ENCODE measurements around the gene MEAF6. TPM values are rescaled to one million over a fixed set of nuclear protein-coding genes. Genes with fewer than 3 reads are reported as not detected.
A peak's percentile ranks its signal among the peaks of the same experiment; 100 is the strongest.

Gene MEAF6
- total and polyA plus RNA-seq, 8 donors, result 47.7 to 94.7 (median 85.5) TPM

DNA sequence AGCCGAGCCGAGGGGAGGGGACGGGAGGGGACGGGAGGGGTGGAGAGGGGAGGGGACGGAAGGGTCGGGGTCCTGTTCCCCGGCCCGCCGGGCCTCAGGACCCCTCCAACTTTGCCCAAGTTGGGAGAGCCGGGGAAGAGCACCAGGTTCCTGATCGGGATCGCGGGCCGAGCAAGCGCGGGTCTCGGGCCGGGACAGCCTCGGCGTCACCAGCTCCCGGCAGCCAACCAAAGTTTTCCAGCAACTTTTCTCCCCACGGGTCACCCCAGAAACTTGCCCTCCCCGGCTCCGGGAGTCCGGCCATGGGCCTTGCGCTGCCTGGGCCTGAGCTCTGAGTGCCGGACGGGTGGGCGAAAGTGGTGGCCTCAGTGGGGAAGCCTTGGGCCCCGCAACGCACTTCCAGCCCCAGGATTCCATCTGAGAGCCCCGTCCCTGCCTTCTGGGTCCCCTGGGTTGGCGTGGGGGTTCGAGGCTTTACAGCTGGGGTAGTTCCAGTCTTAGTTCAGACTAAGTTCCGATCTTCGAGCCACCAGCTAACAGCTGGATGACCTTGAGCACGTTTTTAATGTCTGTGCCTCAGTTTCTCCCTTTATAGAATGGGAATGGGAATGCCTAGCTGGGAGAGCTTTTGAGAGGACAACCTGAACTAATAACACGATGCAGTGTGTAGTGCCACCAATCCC lies 39.7 kb downstream of the MEAF6 start:
- Histone ChIP-seq H3K27me3 (no peaks in the 10 kb centered on the region), H3K9me3 (no peaks in the 10 kb centered on the region), H3K4me1 (peaks cover 51 to 80% of the 10 kb centered on the region in 2 donors), H3K4me3 (peak overlapping the region; percentile 82 to 94), H3K36me3 (peaks cover 0 to 40% of the 10 kb centered on the region in 2 donors), H3K27ac (peak overlapping the region; percentile 94 to 96)
- ATAC-seq (no peak), DNase-seq (peak in 3 of 4 donors; percentile 18 to 83 (median 45))
- TF ChIP-seq, protein P1, sequence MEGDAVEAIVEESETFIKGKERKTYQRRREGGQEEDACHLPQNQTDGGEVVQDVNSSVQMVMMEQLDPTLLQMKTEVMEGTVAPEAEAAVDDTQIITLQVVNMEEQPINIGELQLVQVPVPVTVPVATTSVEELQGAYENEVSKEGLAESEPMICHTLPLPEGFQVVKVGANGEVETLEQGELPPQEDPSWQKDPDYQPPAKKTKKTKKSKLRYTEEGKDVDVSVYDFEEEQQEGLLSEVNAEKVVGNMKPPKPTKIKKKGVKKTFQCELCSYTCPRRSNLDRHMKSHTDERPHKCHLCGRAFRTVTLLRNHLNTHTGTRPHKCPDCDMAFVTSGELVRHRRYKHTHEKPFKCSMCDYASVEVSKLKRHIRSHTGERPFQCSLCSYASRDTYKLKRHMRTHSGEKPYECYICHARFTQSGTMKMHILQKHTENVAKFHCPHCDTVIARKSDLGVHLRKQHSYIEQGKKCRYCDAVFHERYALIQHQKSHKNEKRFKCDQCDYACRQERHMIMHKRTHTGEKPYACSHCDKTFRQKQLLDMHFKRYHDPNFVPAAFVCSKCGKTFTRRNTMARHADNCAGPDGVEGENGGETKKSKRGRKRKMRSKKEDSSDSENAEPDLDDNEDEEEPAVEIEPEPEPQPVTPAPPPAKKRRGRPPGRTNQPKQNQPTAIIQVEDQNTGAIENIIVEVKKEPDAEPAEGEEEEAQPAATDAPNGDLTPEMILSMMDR (IDR thresholded peaks at IDR 0.05), result no peak
- intact Hi-C loops (cut with DNase I), result no loop called here

DNA sequence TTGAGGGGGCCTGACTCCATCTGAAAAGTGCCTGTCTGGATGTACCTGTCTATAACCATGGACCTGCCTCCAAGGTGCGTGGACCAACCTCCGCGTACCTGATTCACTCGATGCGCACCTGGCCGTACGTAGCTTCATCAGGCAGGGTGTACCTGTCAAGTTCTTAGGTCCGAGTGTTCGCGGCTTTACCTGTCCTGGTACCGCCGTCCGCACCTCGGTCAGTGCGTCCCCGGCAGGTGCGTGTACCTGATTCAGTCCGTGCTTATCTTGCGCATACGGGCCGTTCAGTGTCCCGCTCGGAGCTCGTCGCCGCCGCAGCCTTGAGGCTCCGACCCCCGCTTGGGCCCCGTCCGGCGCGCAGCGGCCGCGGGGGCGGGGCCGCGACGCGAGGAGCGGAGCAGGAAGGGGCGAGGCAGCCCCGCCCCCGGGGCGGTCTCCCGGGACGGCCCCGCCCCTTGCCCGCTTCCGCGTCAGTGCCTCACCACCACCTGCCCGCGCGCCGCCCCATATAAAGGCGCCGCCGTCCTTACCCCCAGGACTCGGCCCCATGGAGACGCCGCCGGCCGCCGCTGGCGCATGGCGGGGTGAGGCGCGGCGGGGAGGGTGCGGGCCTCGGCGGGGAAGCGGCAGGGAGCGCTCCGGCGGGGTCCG lies 40.4 kb downstream of the MEAF6 start, which contains the start of gene ZC3H12A:
Gene ZC3H12A (plus strand): TSS at position 535 of the 651 bp plus-strand sequence. CDS start 917 bp downstream, outside the sequence.
- Histone ChIP-seq H3K4me1 (peaks cover 45 to 73% of the 10 kb centered on the region in 2 donors), H3K27ac (peak within 1 kb of the TSS; percentile 94 to 96), H3K4me3 (peak within 1 kb of the TSS; percentile 82 to 94), H3K9me3 (no peaks in the 10 kb centered on the region), H3K36me3 (peaks cover 0 to 35% of the 10 kb centered on the region in 2 donors), H3K27me3 (no peaks in the 10 kb centered on the region)
- intact Hi-C loops (cut with DNase I), result no loop called here
- TF ChIP-seq, protein P1 (IDR thresholded peaks at IDR 0.05), result no peak
- peak; percentile 81 for ATAC-seq
- DNase-seq, result peak; percentile 82 to 98 (median 93)

DNA sequence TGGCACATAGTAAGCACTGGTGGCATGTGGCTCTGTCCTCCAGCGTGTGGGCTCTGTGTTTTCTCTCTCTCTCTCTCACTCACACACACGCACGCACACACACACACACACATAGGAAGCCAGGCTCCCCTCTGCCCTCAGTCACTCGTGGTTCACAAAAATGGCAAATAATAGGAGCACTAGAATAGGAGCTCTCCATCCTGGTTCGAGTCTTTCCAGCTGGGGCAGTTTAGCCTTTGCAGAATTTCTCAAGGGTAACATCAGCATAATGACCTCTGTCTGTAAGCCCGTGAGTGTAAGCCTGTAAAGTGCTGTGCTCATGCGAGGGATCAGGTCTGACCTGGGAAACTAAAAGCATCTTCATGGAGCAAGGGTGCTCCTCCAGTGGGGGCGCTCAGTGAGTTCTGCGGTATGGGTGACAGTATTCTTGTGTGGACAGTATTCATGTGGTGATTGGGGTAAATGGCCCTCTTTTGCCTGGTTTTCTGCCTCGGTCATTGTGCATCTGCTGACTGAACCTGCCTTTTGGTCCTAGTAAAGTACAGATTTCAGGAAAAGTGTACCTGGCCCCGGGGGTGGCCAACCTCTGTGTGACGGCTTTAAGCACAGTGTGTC lies 41.0 kb downstream of the MEAF6 start:
- TF ChIP-seq, protein P1 (IDR thresholded peaks at IDR 0.05), result no peak
- intact Hi-C loops (cut with DNase I), result no loop called here
- no peaks in the 10 kb centered on the region for H3K9me3 ChIP-seq
- H3K4me3 ChIP-seq, result peak overlapping the region; percentile 82 to 94
- DNase-seq, result peak in 1 of 4 donors; percentile 33
- no peak for ATAC-seq
- H3K4me1 ChIP-seq, result peaks cover 38 to 67% of the 10 kb centered on the region in 2 donors
- peaks cover 0 to 29% of the 10 kb centered on the region in 2 donors for H3K36me3 ChIP-seq
- H3K27me3 ChIP-seq, result no peaks in the 10 kb centered on the region
- peak overlapping the region; percentile 94 to 96 for H3K27ac ChIP-seq

DNA sequence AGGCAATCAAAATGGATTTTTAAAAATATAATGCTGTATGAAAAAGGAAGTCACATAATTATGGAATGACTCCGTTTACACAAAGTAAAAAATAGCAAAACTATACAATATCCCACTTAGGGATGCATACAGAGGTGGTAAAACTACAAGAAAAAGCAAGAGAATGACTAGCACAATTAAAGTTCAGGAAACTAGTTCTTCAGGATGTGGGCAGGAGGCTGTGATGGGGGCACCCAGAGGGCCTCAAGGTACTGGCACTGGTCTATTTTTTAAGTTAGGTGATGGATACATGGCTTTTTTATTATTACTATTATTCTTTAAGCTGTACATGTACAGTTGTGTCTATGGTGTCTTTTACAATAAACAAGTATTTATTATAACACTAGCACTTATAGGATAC lies 41.6 kb downstream of the MEAF6 start:
- Histone ChIP-seq H3K4me3 (peak overlapping the region in 1 of 2 donors; percentile 94), H3K4me1 (peaks cover 34 to 61% of the 10 kb centered on the region in 2 donors)

More for the DNA sequence above, 41.6 kb downstream of the MEAF6 start:
- intact Hi-C loops (cut with DNase I), result no loop called here
- DNase-seq, result no peak
- Histone ChIP-seq H3K9me3 (no peaks in the 10 kb centered on the region), H3K36me3 (peaks cover 0 to 23% of the 10 kb centered on the region in 2 donors), H3K27ac (peak overlapping the region; percentile 94 to 96), H3K27me3 (no peaks in the 10 kb centered on the region)
- TF ChIP-seq, protein P1 (IDR thresholded peaks at IDR 0.05), result no peak
- ATAC-seq, result no peak

All from left lung (tissue), 10 donors.